Common myeloid progenitor, CD34-positive (primary cell): ENCODE data around the gene KCNT2.

Source experiments
- CTCF ChIA-PET: fragments of 350-600 bp; sonication (Branson Sonifier 250); formaldehyde crosslinking; loops from one replicate; lab custom pipeline; 2021; ENCODE audit warnings: antibody characterized with exemption; lab: Charles Lee
- POLR2A ChIA-PET: fragments of 350-600 bp; sonication (Branson Sonifier 250); formaldehyde crosslinking; loops from one replicate; lab custom pipeline; 2021; ENCODE audit warnings: antibody characterized with exemption; lab: Charles Lee
- DNase-seq, 3 donors: peaks; one replicate each; pipeline versions ENCODE4 v3.0.0 to v3.0.0-alpha.2; 2013
- H3K27ac ChIP-seq, 2 experiments: 1 replicate in 1 of 2; 2 replicates in 1 of 2; pipeline ENCODE4 v1.7.0; 2013; ENCODE audit warnings: inconsistent platforms in 2 of 2, low read length in 2 of 2, mild to moderate bottlenecking in 2 of 2, low read depth in 1 of 2, moderate library complexity in 1 of 2; ENCODE audit not compliant: severe bottlenecking in 2 of 2, insufficient read depth in 1 of 2, poor library complexity in 1 of 2
- H3K27me3 ChIP-seq, 5 experiments: replicated peaks in 2 of 5; 1 replicate in 3 of 5; 2 replicates in 2 of 5; pipeline versions ENCODE4 v1.6.1 to v1.7.0; 2013; ENCODE audit warnings: low read length in 4 of 5, mild to moderate bottlenecking in 2 of 5, moderate library complexity in 2 of 5, inconsistent platforms in 1 of 5; ENCODE audit not compliant: insufficient read depth in 5 of 5, control insufficient read depth in 4 of 5
- H3K36me3 ChIP-seq, 4 experiments: 1 replicate in 2 of 4; 2 replicates in 2 of 4; pipeline versions ENCODE4 v1.6.1 to v1.7.0; 2013; ENCODE audit warnings: low read length in 3 of 4, control low read depth in 1 of 4, mild to moderate bottlenecking in 1 of 4; ENCODE audit not compliant: control insufficient read depth in 4 of 4, insufficient read depth in 4 of 4
- H3K4me1 ChIP-seq, 4 experiments: 1 replicate in 3 of 4; 2 replicates in 1 of 4; pipeline versions ENCODE4 v1.6.1 to v1.7.1; 2013; ENCODE audit warnings: low read length in 3 of 4, mild to moderate bottlenecking in 3 of 4, control low read depth in 1 of 4, inconsistent platforms in 1 of 4, moderate library complexity in 1 of 4; ENCODE audit not compliant: control insufficient read depth in 4 of 4, insufficient read depth in 4 of 4; ENCODE audit errors: control extremely low read depth in 1 of 4
- H3K4me3 ChIP-seq, 7 experiments: 1 replicate in 4 of 7; 2 replicates in 3 of 7; pipeline versions ENCODE4 v1.5.1 to v1.7.0; 2013; ENCODE audit warnings: mild to moderate bottlenecking in 7 of 7, low read length in 6 of 7, moderate library complexity in 6 of 7, inconsistent platforms in 2 of 7, low read depth in 2 of 7, control low read depth in 1 of 7; ENCODE audit not compliant: insufficient read depth in 4 of 7, control insufficient read depth in 1 of 7; ENCODE audit errors: extremely low read depth in 1 of 7
- H3K9me3 ChIP-seq, 5 experiments: 1 replicate in 4 of 5; 2 replicates in 1 of 5; pipeline versions ENCODE4 v1.6.1 to v1.7.1; 2013; ENCODE audit warnings: low read length in 4 of 5, mild to moderate bottlenecking in 2 of 5, inconsistent platforms in 1 of 5, low read depth in 1 of 5, moderate library complexity in 1 of 5; ENCODE audit not compliant: control insufficient read depth in 4 of 5, insufficient read depth in 2 of 5; ENCODE audit errors: control extremely low read depth in 1 of 5
- WGBS: methylation state at CpG from one replicate; pipeline ENCODE4 v1.1.5; 2013; ENCODE audit not compliant: insufficient coverage; 5-methylcytosine and 5-hydroxymethylcytosine counted together

Gene KCNT2

DNA sequence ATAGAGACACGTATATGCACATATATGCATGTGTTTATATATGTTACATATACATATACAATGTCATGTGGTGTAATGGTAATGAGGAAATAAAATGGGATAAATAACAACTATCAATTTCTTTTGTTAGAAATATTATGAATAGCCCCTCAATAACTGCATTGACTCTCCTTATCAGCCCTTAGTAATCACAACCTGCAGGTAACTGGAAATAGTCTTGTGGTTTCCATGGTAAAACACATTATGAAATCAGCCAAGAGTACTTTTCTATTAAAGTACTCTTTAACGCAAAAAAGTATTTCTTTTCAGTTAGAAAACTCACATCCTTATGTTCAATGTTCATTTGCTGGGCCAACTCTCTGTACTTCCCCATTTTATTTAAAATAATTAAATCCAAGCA, 105.8 kb downstream of the KCNT2 start:
- H3K27me3 ChIP-seq: no peaks in the 10 kb centered on the region
- H3K4me3 ChIP-seq: no peak overlapping the region
- POLR2A ChIA-PET: no interaction called here
- WGBS: no CpG with 5 or more reads among the region's 2 CpGs
- CTCF ChIA-PET: interaction anchor here (0.6 kb wide), 1 partner anchor 589 kb away, joined by 3 read pairs; no protein-coding TSS in a partner anchor
- H3K36me3 ChIP-seq: no peaks in the 10 kb centered on the region
- H3K4me1 ChIP-seq: no peaks in the 10 kb centered on the region
- H3K27ac ChIP-seq: no peak overlapping the region
- H3K9me3 ChIP-seq: no peaks in the 10 kb centered on the region
- DNase-seq: no peak

DNA sequence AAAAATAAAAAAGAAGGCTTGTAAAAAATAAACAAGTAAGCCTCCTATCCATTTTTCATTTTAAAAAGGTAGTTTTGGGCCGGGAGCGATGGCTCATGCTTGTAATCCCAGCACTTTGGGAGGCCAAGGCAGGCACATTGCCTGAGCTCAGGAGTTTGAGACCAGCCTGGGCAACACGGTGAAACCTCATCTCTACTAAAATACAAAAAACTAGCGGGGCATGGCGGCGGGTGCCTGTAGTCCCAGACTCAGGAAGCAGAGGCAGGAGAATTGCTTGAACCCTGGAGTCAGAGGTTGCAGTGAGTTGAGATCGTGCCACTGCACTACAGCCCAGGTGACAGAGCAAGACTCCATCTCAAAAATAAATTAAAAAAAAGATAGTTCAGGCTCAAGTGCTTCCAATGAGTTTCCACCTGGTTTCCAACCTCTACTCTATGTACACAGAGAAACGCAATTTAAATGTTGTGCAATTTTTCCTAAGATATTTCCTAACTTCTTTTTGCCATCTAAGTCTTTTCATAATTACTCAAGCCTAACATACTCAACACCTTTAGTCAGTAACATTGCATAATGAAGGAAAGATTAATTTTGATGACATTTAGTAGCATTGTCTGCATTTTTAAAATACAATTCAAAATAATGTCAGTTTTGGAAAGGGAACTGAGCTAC, 106.3 kb downstream of the KCNT2 start:
- H3K9me3 ChIP-seq: no peaks in the 10 kb centered on the region
- no peak for DNase-seq
- no peak overlapping the region for H3K27ac ChIP-seq
- no peaks in the 10 kb centered on the region for H3K4me1 ChIP-seq
- WGBS: 94% methylated on average over 6 of the region's 8 CpGs
- H3K36me3 ChIP-seq: no peaks in the 10 kb centered on the region
- H3K27me3 ChIP-seq: no peaks in the 10 kb centered on the region
- POLR2A ChIA-PET: no interaction called here
- no peak overlapping the region for H3K4me3 ChIP-seq
- CTCF ChIA-PET: interaction anchor here (0.6 kb wide), 1 partner anchor 589 kb away, joined by 3 read pairs; no protein-coding TSS in a partner anchor

DNA sequence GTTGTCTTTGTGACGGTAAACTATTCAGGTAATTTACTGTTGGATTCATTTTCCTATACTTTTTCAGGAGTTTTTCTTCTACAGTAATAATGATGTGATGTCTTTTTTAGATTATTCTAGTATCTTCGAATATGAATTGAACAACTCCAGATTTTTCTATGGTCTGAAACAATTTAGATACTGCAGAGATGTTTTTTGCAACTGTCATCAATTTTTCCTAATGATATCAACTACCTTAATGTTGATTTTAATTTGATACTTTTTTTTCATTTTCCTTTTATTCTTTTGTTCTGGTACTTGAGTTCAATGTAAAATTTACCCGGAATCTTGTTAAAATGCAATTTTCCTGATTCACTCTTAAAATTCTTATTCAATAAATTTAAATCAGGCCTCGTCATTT, 110.4 kb downstream of the KCNT2 start:
- POLR2A ChIA-PET: no interaction called here
- H3K4me1 ChIP-seq: no peaks in the 10 kb centered on the region

DNA sequence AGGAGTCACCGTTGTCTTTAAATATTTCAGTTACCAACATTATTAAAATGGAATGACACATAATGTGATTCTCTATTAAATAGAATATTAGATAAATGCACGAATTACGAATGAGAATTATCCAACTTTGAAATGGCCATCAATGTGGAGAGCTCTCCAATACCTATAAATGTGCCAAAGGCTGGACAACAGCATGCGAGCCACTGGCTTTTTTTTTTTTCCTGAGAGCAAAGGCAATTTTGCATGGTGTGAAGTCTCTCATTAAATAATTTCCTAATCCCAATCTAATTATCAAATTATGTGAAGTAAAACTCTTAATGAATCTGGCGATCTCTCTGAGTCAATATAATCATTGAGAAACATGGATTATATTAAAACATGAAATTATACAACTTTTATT, 113.5 kb downstream of the KCNT2 start:
- Histone ChIP-seq H3K36me3 (no peaks in the 10 kb centered on the region), H3K9me3 (no peaks in the 10 kb centered on the region), H3K27me3 (no peaks in the 10 kb centered on the region), H3K27ac (peak overlapping the region in 1 of 2 experiments; percentile 14), H3K4me1 (no peaks in the 10 kb centered on the region), H3K4me3 (no peak overlapping the region)
- WGBS: no CpG with 5 or more reads among the region's 5 CpGs
- ChIA-PET CTCF (no interaction called here), POLR2A (no interaction called here)
- no peak for DNase-seq

More for the DNA sequence above, 110.4 kb downstream of the KCNT2 start:
- H3K9me3 ChIP-seq: no peaks in the 10 kb centered on the region
- no peaks in the 10 kb centered on the region for H3K36me3 ChIP-seq
- WGBS: 89% methylated on average over 1 of the region's 4 CpGs
- DNase-seq: no peak
- no peak overlapping the region for H3K4me3 ChIP-seq
- no peaks in the 10 kb centered on the region for H3K27me3 ChIP-seq
- H3K27ac ChIP-seq: no peak overlapping the region
- CTCF ChIA-PET: no interaction called here

DNA sequence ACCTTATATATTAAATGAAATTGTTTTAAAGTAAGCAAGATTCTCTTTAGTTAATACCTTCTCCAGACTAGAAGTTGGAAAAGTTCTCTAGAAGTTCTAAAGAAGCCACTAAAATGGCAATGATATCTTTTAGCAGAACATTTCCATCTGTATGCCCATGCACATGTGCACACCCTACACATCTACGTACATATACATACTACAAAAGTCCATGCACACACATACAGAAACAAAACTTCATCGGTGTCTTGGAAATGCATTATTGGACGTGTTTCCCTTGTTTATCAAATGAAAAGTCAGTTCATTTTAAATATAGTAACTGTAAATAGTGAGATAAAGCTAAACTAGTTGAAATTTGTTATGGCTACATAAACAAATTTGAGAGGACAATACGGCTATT, 114.4 kb downstream of the KCNT2 start:
- no peak for DNase-seq
- H3K4me3 ChIP-seq: no peak overlapping the region
- H3K27me3 ChIP-seq: no peaks in the 10 kb centered on the region
- H3K27ac ChIP-seq: peak overlapping the region in 1 of 2 experiments; percentile 36
- CTCF ChIA-PET: no interaction called here
- H3K36me3 ChIP-seq: no peaks in the 10 kb centered on the region
- no peaks in the 10 kb centered on the region for H3K9me3 ChIP-seq
- WGBS: no CpG with 5 or more reads among the region's 4 CpGs
- no peaks in the 10 kb centered on the region for H3K4me1 ChIP-seq
- POLR2A ChIA-PET: no interaction called here

DNA sequence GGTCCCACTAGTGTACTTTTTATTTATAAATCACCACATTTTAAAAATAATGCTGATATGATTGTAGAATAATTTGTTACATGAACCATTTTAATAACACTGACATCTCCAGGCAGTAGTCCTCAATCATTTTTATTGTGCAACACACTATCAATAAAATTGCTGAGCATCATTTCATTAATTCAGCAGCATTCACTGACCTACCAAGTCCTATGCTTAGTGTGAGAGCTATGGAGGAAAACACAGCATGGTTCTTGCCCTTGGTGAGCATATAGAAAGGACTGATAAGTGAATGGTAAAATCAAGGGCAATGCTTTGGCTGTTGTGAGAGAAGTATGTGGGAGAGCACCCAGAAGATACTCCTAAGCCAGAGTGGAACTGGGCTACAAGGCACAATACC, 119.7 kb downstream of the KCNT2 start:
- no peaks in the 10 kb centered on the region for H3K9me3 ChIP-seq
- H3K27ac ChIP-seq: no peak overlapping the region
- no peak for DNase-seq
- no peaks in the 10 kb centered on the region for H3K27me3 ChIP-seq
- no peaks in the 10 kb centered on the region for H3K36me3 ChIP-seq
- POLR2A ChIA-PET: no interaction called here
- CTCF ChIA-PET: no interaction called here
- no peak overlapping the region for H3K4me3 ChIP-seq
- H3K4me1 ChIP-seq: no peaks in the 10 kb centered on the region

DNA sequence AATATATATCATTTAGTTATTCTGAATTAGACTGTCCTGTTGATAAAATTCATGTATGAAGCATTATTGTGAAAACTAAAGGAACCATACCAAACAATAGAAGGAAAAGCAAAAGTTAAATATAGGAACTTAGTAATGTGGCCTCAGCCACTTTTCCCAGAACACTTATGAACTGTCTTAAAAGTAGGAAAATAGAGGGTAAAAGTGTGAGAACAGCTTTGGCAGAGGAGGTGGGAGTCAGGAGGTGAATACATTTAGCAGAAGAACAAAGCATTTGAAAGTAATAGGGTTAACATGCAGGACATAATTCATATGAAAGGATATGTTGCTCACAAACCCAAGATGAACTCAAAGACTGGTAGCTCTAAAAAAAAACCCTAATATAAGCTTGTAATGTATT, 121.9 kb downstream of the KCNT2 start:
- H3K36me3 ChIP-seq: no peaks in the 10 kb centered on the region
- POLR2A ChIA-PET: no interaction called here
- no peaks in the 10 kb centered on the region for H3K27me3 ChIP-seq
- no peaks in the 10 kb centered on the region for H3K9me3 ChIP-seq
- H3K4me1 ChIP-seq: no peaks in the 10 kb centered on the region
- no peak overlapping the region for H3K27ac ChIP-seq
- no peak for DNase-seq
- H3K4me3 ChIP-seq: no peak overlapping the region
- CTCF ChIA-PET: no interaction called here
